ENCODE data around the gene SAC3D1.
"Not testable (repeated sequence)": the region's sequence is repeated elsewhere in the genome, so short reads cannot be mapped to it uniquely, and the experiment has no call there.

SAC3D1 gene

GRCh38 chr11:65040847-65041622 lies at the start of gene SAC3D1:
TSS of gene SAC3D1 (plus strand) at chr11:65041210. CDS start at chr11:65041293, 83 bp downstream.
- DNase-seq, result peak; percentile 98

GRCh38 chr11:64994318-64994717 lies 46.7 kb upstream of the SAC3D1 start:
- no peak for DNase-seq

GRCh38 chr11:64996327-64996709 lies 44.7 kb upstream of the SAC3D1 start:
- no peak for DNase-seq

DNA sequence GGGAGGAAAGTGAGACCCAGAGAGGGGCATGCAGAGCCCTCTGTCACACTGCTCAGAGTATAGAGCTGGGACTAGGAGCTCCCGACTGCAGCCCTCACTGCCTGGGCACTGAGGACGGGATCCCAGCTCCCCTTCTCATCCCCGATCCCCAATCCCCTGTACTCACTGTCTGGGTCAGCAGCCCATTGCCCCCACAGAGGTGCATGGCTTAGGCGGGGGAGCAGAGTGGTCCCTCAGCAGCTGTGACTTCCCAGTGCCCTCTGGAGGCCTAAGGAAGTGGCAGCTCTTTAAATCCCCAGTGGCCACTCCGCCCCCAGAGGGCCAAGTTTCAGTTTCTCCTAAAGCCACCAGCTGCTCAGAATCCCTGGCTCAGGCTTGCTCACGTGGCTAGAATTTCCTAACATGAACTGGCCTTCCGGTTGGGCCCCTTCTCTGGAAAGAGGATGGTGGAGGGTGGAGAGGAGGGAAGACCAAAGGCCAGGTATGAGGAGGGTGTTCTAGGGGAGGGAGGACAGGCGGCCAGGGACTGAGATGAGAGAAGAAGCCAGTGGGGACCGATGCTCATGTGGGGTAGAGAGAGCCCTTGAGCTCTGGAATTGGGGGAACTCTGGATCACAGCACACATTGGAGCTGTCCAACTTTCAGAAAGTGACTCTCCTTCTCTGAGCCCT lies 44.2 kb upstream of the SAC3D1 start, which contains the start of gene BATF2:
Gene BATF2 (minus strand): TSS at position 262 of the 671 bp plus-strand sequence. CDS start 57 bp downstream, at position 205.
- DNase-seq, result no peak

GRCh38 chr11:64998141-64998540 lies 42.9 kb upstream of the SAC3D1 start:
- DNase-seq, result no peak

- no peak for DNase-seq
These were observed 42.1 kb upstream of the SAC3D1 start for GRCh38 chr11:64998690-64999431.

GRCh38 chr11:64999478-64999877 lies 41.5 kb upstream of the SAC3D1 start:
- no peak for DNase-seq

DNA sequence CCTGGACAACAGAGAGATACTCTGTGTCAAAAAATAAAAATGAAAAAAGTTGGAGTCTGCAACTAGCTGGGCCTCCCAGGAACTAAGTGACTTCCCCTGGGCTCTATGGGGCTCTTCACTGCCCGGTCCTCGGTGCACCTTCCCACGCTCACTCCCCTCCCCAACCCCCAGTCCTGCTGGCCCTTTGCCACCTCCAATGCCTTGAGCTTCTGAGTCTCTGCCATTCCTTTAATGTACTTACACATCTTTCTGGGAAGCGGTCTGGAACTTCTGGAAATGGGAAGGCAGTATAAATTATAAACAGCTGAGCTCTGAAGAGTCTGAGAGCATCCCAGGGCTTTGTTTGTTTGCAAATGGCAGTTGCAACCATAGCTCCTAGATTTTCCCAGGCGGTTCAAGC lies 38.3 kb upstream of the SAC3D1 start:
- no peak for DNase-seq

- no peak for DNase-seq
These were observed 37.7 kb upstream of the SAC3D1 start for GRCh38 chr11:65003282-65003681.

DNA sequence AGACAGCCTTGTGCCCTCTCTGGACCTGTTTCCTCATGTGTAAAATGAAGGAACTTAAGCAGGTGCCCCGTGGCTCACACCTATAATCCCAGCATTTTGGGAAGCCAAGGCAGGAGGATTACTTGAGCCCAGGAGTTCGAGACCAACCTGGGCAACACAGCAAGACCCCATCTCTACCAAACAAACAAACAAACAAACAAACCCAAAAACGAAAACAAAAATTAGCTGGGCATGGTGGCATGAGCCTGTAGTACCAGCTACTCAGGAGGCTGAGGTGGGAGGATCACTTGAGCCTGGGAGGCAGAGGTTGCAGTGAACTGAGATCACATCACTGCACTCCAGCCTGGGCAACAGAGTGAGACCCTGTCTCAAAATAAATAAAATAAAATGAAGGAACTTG lies 37.0 kb upstream of the SAC3D1 start:
- not testable (repeated sequence) for DNase-seq

DNA sequence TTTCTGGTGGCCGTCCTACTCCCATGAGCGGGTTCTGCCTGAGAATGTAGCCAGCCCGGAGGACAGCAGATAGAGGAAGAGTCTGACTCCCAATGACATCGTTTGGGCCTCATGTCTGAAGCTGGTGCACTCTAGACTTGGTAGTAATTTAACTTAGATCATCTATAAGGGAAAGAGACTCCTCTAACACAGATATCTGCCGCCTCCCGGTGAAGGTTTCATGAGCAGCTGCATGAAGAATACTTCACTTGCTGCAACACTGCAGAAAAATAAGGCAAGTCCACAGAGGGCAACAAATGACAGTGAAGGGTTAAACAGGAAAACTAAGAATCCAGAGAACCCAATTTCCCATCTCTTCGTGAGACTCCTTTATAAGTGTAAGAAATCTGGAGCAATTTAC lies 33.0 kb upstream of the SAC3D1 start:
- no peak for DNase-seq

GRCh38 chr11:65008873-65009272 lies 32.1 kb upstream of the SAC3D1 start:
- no peak for DNase-seq

- DNase-seq, result peak; percentile 82
These were observed 27.7 kb upstream of the SAC3D1 start for GRCh38 chr11:65013130-65013887.

GRCh38 chr11:65013888-65014725 lies 26.9 kb upstream of the SAC3D1 start, which contains the start of gene ARL2:
TSS of gene ARL2 (plus strand) at chr11:65014160. CDS start at chr11:65014208, 48 bp downstream.
- DNase-seq, result peak; percentile 94

DNA sequence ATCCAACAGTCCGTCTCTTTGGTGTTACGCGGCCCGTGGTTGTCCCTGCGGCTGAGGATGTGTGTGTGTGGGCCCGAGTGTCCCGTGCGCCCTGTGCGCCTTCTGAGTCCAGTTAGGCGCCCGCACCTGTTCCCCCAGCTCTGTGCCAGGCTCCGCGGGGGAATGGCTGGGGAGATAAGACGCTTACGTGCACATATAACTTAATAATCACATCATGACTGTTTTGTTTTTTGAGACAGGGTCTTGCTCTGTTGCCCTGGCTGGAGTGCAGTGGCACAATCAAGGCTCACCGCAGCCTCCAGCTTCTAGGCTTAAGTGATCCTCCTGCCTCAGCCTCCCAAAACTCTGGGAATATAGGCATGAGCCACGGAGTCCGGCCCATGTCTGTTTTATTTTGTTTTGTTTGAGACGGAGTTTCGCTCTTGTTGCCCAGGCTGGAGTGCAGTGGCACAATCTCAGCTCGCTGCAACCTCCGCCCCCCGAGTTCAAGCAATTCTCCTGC lies 26.2 kb upstream of the SAC3D1 start:
- DNase-seq, result no peak

DNA sequence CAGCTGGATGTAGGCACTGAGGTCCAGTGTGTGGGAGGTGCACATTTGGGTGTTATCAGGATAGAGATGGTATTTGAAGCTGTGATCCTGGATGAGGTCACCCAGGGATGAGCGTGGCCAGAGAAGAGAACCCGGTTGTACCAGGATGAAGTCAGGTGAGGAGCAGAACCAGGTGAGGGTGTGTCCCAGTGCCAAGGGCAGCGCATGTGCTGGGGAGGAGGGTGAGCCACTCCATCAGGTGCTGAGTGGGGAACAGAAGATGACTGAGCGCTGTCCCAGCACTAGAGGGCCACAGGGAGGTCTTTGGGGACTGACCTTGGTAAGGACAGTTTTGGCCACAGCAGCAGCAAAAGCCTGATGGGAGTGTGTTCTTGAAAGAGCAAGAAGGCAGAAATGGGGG lies 24.3 kb upstream of the SAC3D1 start:
- DNase-seq, result no peak

- no peak for DNase-seq
These were observed 23.1 kb upstream of the SAC3D1 start for GRCh38 chr11:65017937-65018336.

GRCh38 chr11:65019824-65020223 lies 21.2 kb upstream of the SAC3D1 start:
- no peak for DNase-seq

DNA sequence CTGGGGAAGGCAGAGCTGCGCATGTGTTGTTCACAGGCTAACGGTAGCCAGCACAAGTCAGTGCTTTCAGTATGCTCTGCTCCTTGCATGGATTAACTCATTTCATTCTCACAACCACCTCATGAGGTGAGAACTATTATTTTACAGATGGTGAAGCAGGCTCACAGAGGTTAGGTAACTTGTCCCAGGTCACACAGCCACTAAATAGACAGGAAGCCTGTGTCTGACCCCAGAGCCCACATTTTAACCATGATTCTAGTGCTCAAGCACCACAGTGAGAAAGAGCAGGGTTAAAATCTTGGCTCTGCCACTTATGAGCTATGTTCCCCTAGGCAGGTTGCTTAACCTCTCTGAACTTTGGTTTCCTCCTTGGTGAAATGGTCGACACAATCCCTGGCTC lies 20.0 kb upstream of the SAC3D1 start:
- DNase-seq, result no peak

DNA sequence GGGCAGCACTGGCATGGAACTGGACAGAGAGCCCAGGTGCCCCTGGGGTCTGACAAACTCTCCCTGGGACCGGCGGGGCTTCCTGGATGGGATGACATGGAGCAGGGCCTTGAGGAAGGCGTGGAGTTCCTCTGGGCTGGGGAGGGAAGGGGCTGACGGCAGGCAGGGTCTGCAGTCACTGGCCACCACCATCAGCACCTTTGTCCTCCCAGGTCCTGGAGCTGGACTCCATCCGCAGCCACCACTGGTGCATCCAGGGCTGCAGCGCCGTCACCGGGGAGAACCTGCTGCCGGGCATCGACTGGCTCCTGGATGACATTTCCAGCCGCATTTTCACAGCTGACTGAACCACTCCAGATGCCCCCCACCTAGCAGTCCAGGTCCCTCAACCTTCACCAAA lies 19.5 kb upstream of the SAC3D1 start:
- DNase-seq, result no peak

DNA sequence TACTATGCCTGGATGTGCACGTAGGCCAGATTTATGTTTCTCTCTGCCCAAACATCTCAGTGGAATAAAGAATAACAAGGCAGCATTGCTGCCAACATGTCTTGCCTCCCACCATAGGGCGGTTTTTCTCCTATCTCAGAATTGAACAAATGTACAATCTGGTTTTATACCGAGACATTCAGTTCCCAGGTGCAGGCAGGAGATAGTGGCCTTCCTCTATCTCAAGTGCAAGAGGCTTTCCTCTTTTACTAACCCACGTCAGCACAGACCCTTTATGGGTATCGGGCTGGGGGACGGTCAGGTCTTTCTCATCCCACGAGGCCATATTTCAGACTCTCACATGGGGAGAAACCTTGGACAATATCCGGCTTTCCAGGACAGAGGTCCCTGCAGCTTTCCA lies 17.5 kb upstream of the SAC3D1 start:
- DNase-seq, result not testable (repeated sequence)

GRCh38 chr11:65026810-65027209 lies 14.2 kb upstream of the SAC3D1 start:
- no peak for DNase-seq

All from NCI-H1105 (cell line).